NCI-H1694 treated with DMSO at 0.1 percent for 48 hours (cell line): ENCODE measurements around the gene RGS8.

ENCODE experiments used
- DNase-seq: peaks from one replicate; lab custom pipeline; 2025; lab: John Stamatoyannopoulos, UW

Gene RGS8

GRCh38 chr1:182684116-182684828 lies at the start of gene RGS8:
Gene RGS8 (minus strand): TSS chr1:182684587. CDS start chr1:182669649, 14,938 bp downstream.
- DNase-seq: peak; percentile 76

DNA sequence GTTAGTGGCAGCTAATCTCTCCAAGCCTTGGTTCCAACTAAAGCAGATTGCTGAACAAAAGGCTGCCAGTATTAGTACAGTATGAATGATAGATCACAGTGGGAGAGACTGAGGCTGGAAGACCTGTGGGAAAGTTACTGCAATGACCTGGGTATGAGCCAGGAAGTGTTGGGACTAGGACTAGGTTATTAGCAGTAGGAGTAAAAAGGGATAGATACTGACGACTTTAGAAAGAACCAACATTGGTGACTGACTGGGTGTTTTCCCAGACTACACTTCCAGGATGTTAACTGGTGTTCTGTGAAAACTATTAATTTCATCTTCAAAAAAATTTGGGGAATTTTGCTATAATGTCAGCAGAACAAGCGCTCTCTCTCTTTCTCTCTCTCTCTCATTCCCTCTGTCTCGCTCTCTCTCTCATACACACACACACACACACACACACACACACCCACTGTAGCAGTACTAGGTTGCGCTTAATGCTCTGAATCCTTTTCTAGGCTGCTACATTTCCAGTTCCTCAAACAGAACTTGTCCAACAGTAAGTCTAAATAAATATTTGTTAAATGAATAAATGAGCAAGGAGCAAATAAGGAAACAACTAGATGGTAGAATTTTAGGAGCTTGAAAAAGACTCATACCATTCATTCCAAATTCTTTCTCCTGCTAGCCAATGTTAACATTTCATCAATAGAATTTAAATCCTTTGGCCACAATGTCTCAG lies 47.6 kb upstream of the RGS8 start:
- no peak for DNase-seq

- no peak for DNase-seq
These were observed 42.5 kb upstream of the RGS8 start for GRCh38 chr1:182726912-182727311.

GRCh38 chr1:182725259-182726255 lies 41.2 kb upstream of the RGS8 start:
- no peak for DNase-seq

- DNase-seq: no peak
These were observed 39.8 kb upstream of the RGS8 start for GRCh38 chr1:182724215-182724614.

DNA sequence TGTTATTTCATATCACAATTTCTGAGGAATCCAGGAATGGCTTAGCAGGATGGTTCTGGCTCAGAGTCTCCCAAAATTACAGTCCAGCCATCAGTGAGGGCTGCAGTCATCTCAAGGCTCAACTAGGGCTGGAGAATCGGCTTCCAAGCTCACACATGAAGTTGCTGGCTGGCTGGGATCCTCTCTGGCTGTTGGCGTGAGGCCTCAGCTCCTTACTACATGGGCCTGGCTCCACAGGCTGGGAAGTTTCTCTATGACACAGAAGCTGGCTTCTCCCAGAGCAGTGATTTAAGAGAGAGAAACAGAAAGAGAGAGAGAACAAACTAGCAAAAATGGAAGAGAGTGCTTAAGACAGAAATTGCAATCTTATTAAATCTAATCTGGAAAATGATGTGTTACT lies 38.8 kb upstream of the RGS8 start:
- no peak for DNase-seq

DNA sequence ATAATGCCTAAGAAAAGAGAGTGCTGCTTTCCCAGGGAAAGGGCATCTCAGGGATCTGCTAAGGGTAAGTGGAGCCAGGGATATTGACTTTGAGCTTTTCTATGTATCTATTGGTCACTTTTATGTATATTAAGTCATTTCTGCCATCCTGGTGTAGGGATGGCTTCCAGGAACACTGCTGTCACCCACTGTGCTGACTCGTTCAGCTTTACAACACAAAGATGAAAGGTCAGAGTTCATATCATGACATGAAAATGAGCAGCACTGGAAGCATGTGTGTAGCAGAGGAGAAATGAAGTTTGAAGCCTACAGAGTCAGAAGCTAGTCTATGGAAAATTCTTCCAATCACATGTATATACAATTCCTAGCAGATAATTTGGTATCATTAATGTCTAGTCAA lies 37.1 kb upstream of the RGS8 start:
- DNase-seq: no peak

DNA sequence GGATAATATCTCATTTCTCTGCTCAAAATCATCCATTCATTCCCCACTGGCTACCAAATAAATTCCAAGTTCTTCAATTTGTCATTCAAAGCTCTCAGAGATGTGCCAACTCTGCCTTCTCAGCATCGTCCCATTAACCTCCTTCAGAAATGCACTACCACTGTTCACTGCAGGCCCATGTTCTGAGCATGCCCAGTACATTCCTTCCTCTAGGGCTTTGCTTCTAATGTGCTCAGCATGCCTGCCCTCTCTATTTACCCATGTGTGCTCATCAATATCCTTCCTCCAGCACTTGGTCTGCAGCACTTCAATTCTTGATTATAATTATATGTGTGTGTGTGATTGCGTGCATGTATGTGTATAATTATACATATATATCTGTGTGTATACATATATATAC lies 36.1 kb upstream of the RGS8 start:
- no peak for DNase-seq

DNA sequence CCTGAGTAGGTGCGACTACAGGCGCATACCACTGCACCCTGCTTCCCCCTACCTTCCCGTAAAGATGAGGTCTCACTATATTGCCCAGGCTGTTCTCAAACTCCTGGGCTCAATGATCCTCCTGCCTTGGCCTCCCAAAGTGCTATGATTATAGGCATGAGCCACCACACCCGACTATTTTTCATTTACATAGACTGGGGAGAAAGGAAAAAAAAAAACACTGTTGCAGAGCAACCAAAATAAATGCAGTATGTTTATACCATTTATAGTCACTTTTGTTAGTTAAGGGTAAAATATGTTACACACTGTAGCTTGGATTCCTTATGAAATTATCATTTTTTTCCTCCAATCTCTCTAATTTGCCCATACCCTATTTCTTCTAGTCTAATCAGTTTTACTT lies 35.2 kb upstream of the RGS8 start:
- DNase-seq: no peak

DNA sequence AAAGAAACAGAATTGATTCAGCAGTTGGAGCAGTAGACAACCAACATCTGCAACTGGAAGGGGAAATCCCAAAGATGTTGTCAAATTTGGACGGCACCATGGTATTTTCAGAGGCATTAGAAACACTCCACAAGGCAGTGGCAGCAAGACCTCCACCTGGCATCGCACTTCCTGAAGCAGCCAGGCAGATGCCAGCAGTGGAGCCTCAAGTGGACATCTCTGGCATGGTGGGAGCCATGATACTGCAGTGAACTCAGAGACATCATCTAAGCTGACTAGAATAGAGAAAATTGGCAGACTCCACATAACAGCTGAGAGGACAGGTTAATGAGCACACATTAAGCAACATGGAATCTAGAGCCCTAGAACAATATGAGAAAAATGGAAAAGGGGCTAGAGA lies 33.9 kb upstream of the RGS8 start:
- DNase-seq: no peak

DNA sequence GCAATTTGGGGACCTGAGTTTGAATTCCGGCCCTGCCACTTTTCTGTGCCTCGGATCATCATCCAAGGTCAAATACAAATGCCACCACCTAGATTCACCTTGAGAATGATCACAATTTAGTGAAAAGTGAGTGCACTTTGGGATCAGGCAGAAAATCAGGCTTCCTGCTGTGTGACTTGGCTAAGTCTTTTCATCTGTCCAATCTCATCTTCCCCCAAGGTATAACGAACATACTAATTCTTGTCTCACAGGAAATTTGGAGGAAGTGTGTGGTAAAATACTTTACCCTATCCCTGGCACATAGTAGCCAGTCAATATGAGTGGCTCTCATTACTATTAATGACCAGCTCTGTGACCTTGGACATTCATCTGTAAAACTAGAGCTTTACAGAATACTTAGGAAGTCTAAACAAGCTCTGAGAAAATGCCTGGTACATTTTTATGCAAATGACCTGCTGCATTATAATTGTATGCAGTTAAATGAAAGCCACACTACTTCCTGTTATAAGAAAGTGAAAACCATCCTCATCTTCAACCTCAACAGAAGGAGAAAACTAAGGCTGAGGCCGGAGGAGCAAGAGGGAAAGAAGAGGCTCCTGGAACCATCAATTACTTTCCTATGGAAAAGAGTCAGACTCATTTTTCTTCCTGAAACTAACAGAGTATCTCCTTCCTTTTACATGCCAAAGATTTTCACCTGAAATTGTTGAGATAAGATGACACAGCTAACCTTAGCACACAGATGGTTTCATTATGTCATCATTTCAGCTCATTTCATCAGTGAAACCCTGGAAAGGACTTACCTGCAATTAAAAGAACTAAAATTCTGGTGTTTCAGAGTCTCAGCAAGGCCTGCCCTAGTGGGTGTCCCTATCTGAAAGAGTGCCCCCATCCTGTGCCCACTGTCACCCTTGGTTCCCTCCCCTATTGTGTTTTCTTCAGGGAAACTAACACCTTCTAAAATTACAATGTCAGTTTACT lies 32.6 kb upstream of the RGS8 start:
- no peak for DNase-seq

GRCh38 chr1:182715531-182715930 lies 31.1 kb upstream of the RGS8 start:
- DNase-seq: no peak

DNA sequence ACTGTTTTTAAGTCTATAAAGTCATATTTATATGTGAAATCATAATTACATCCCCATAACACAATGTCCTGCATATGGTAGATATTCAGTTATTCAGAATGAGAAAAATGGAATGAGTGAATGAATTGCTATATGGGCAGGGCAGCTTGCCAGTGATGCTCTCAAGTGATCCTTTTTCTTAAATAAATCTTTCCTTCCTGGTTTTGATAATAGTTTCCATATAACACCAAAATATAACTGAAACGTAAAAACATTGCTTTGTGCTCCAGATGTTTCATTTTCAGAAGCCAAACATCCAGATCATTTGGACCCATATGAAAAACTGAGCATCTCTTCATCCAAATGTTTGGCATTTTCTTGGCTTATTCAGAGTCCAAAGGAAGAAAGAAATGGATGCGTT lies 30.2 kb upstream of the RGS8 start:
- no peak for DNase-seq

DNA sequence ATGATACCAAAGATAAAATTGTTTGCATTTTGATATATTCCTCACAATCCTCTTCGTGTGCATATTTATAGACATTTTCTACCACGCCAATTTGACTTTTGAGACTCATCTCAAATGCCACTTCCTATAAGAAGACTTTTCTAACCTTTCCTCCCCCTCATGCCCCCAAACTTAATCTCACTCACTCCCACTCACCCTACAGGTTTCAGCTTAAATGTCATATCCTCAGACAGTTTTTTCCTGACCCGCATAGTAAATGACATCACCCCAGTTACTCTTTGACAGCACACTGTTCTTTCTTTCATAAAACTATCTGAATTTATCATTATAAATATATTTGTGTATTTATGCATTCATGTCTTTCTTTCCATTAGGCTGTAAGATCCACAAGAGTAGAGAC lies 29.6 kb upstream of the RGS8 start:
- DNase-seq: no peak

DNA sequence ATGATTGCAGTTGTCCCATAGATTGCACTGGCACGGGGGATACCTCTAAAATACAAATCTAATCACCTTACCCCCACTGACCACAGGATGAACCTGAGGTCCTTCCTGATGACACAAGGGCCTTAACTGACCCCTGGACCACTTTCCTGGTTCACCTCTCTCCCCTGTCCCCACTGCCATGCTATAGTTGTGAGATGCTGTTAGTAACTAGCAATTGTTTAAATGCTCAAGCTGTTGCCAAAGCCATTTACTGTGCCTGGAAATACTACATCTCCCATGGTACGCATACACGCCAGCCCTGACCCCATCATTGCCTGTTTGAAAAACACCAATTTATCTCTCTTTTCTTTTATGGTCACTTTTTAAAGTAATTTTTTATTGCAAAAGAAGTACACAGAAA lies 29.1 kb upstream of the RGS8 start:
- DNase-seq: no peak

DNA sequence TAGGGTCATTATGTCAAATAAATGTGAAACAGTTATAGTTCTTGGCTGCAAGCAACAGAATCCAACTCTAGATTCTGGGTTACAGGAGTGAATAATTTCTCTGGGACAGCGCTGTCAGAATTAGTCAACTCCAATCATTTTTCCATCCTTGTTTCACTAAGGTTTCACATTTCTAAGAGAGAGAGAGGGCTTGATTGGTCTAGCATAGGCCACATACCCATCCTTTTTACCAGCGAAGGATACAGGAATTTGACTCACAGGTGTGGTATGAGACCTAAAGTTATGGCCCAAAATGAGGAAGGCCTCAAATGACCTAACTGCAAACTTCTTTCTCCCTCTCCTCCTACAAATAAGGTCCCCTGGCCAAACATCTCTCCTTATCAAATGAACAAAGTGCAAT lies 25.5 kb upstream of the RGS8 start:
- DNase-seq: no peak

DNA sequence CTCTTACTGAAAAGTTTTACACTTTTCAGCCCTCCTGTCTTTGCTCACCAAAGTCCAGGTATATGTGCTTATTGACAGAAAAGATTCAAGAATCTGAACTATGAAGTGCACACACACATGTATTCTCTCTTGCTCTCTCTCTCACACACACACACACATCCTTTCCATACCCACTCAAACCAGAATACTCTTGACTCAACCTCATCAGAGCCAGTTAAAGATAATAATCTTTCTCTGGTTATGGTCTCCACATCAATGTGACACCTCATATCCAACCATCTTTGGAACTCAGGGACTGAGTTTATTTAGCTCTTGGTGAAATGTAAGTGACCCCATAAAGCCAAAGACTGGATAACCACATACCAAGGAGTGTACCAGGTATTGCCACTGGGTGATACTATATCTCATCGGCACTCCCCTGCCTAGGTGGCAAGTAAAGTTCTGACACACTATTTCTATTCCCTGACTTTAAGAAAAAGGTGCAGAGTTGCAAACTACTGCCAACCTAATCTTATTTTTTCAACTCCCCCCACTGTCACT lies 24.9 kb upstream of the RGS8 start:
- DNase-seq: no peak

- DNase-seq: no peak
These were observed 22.7 kb upstream of the RGS8 start for GRCh38 chr1:182707122-182707521.

GRCh38 chr1:182704677-182705076 lies 20.3 kb upstream of the RGS8 start:
- DNase-seq: no peak

GRCh38 chr1:182703539-182703938 lies 19.2 kb upstream of the RGS8 start:
- DNase-seq: peak; percentile 31
